ENCODE data around the gene OR5K1. TPM values are rescaled to one million over a fixed set of nuclear protein-coding genes. Genes with fewer than 3 reads are reported as not detected.

OR5K1 gene
- total RNA-seq: not detected in 2 replicates

GRCh38 chr3:98462901-98463300, at the start of gene OR5K1:
Gene OR5K1 (plus strand): TSS chr3:98463201. CDS start chr3:98469577, 6,376 bp downstream.
- Mint-ChIP-seq H3K4me3 (no peak within 1 kb of the TSS), H3K36me3 (ENCODE audit: low read depth) (no peaks in the 10 kb centered on the region), H3K4me1 (no peaks in the 10 kb centered on the region), H3K27me3 (no peaks in the 10 kb centered on the region), H3K9me3 (peaks cover 7% of the 10 kb centered on the region), H3K27ac (no peak within 1 kb of the TSS)
- ATAC-seq (ENCODE audit: low read depth) (no peak), DNase-seq (no peak)
- TF ChIP-seq CTCF (IDR thresholded peaks at IDR 0.05): no peak
- ChIA-PET POLR2A (no interaction called here), CTCF (no interaction called here)
- intact Hi-C loops (cut with micrococcal nuclease): no loop called here

GRCh38 chr3:98432575-98432974, 30.4 kb upstream of the OR5K1 start:
- Mint-ChIP-seq H3K9me3 (peaks cover 25% of the 10 kb centered on the region), H3K27me3 (no peaks in the 10 kb centered on the region), H3K36me3 (ENCODE audit: low read depth) (no peaks in the 10 kb centered on the region), H3K4me1 (no peaks in the 10 kb centered on the region), H3K4me3 (no peak overlapping the region), H3K27ac (no peak overlapping the region)
- ATAC-seq (ENCODE audit: low read depth) (no peak), DNase-seq (no peak)
- no peak for TF ChIP-seq CTCF (IDR thresholded peaks at IDR 0.05)
- ChIA-PET POLR2A (no interaction called here), CTCF (no interaction called here)
- intact Hi-C loops (cut with micrococcal nuclease): no loop called here

- no peaks in the 10 kb centered on the region for H3K36me3 Mint-ChIP-seq (ENCODE audit: low read depth)
- no peaks in the 10 kb centered on the region for H3K27me3 Mint-ChIP-seq
- ATAC-seq (ENCODE audit: low read depth): no peak
- peaks cover 17% of the 10 kb centered on the region for H3K9me3 Mint-ChIP-seq
- TF ChIP-seq CTCF (IDR thresholded peaks at IDR 0.05): no peak
- H3K4me1 Mint-ChIP-seq: no peaks in the 10 kb centered on the region
- intact Hi-C loops (cut with micrococcal nuclease): no loop called here
- CTCF ChIA-PET: no interaction called here
- H3K27ac Mint-ChIP-seq: no peak overlapping the region
- no peak for DNase-seq
- H3K4me3 Mint-ChIP-seq: no peak overlapping the region
- POLR2A ChIA-PET: no interaction called here
These were observed 29.2 kb upstream of the OR5K1 start for GRCh38 chr3:98433764-98434163.

- intact Hi-C loops (cut with micrococcal nuclease): no loop called here
- H3K4me1 Mint-ChIP-seq: no peaks in the 10 kb centered on the region
- no peaks in the 10 kb centered on the region for H3K36me3 Mint-ChIP-seq (ENCODE audit: low read depth)
- H3K4me3 Mint-ChIP-seq: no peak overlapping the region
- TF ChIP-seq CTCF (IDR thresholded peaks at IDR 0.05): no peak
- H3K27ac Mint-ChIP-seq: no peak overlapping the region
- H3K9me3 Mint-ChIP-seq: peaks cover 11% of the 10 kb centered on the region
- no peak for DNase-seq
- ChIA-PET POLR2A (no interaction called here), CTCF (no interaction called here)
- no peak for ATAC-seq (ENCODE audit: low read depth)
- H3K27me3 Mint-ChIP-seq: no peaks in the 10 kb centered on the region
These were observed 28.6 kb upstream of the OR5K1 start for GRCh38 chr3:98434412-98434811.

- no peaks in the 10 kb centered on the region for H3K36me3 Mint-ChIP-seq (ENCODE audit: low read depth)
- CTCF ChIA-PET: no interaction called here
- H3K4me1 Mint-ChIP-seq: no peaks in the 10 kb centered on the region
- H3K9me3 Mint-ChIP-seq: no peaks in the 10 kb centered on the region
- ATAC-seq (ENCODE audit: low read depth): no peak
- H3K27ac Mint-ChIP-seq: no peak overlapping the region
- H3K4me3 Mint-ChIP-seq: no peak overlapping the region
- H3K27me3 Mint-ChIP-seq: peaks cover 2% of the 10 kb centered on the region
- POLR2A ChIA-PET: no interaction called here
- TF ChIP-seq CTCF (IDR thresholded peaks at IDR 0.05): no peak
- intact Hi-C loops (cut with micrococcal nuclease): no loop called here
- no peak for DNase-seq
These were observed 22.7 kb upstream of the OR5K1 start for GRCh38 chr3:98440283-98440682.
